IMR-90 (cell line): ENCODE measurements around the gene ZNF268. TPM values are rescaled to one million over a fixed set of nuclear protein-coding genes. Genes with fewer than 3 reads are reported as not detected.

Source experiments
- microRNA-seq, 2 experiments: library from miRNA; stranded (forward) in 1 of 2; unstranded in 1 of 2; fragments of 10-50 nt in 1 of 2; fragments of <30 nt in 1 of 2; gene quantifications in 1 of 2; microRNA quantifications in 1 of 2; one replicate each; pipeline versions ENCODE3 to v1.1.0; 2013 to 2020; ENCODE audit not compliant: insufficient read depth in 1 of 2, insufficient read length in 1 of 2, unreplicated experiment in 1 of 2
- polyA plus RNA-seq, 3 experiments: library from polyadenylated mRNA; depleted of rRNA; stranded (reverse); fragments of >200 nt; gene quantifications; 2 replicates each; pipeline ENCODE4 v1.2.3, GENCODE V29; 2012; ENCODE audit warnings: low replicate concordance in 1 of 3
- small RNA-seq, 5 experiments: library from RNA; depleted of rRNA; stranded (forward); fragments of <200 nt; gene quantifications; one replicate each; pipeline ENCODE3, GENCODE V24; 2012
- total RNA-seq: library from RNA; depleted of rRNA; stranded (reverse); fragments of >200 nt; gene quantifications from 2 replicates; pipeline ENCODE4 v1.2.3, GENCODE V29; 2012; rRNA removed

Gene ZNF268
- total and polyA plus RNA-seq, 2 of the 4 experiments (the other 2 are of a cell fraction): 6.7 to 54.5 TPM

Small RNA genes within 50 kb of the gene (microRNA-seq; reads per million reads assigned to microRNA genes)
- not detected for gene RF00019 (ENCODE audit: insufficient read depth, insufficient read length)
- gene RNU6-717P (ENCODE audit: insufficient read depth, insufficient read length): not detected

Small RNA genes within 50 kb of the gene (small RNA-seq; reads per million reads assigned to genes)
- 0 reads per million in 5 experiments for gene RF00019
- 0 reads per million in 5 experiments for gene RNU6-717P

Other genes starting within 250 kb of the ZNF268 start
- 9.9 and 11.4 TPM in 2 replicates for gene ZNF605, start 225.2 kb upstream of the ZNF268 start, total RNA-seq
- gene ZNF605, start 225.2 kb upstream of the ZNF268 start, polyA plus RNA-seq (2012; rRNA removed): 3.6 and 3.9 TPM in 2 replicates
- gene ZNF26, start 195.1 kb upstream of the ZNF268 start, total RNA-seq: 11.8 and 12.2 TPM in 2 replicates
- 6.3 and 9.4 TPM in 2 replicates for gene ZNF26, start 195.1 kb upstream of the ZNF268 start, polyA plus RNA-seq (2012; rRNA removed)
- gene ZNF84, start 144.0 kb upstream of the ZNF268 start, total RNA-seq: 28.1 and 38.5 TPM in 2 replicates
- gene ZNF84, start 144.0 kb upstream of the ZNF268 start, polyA plus RNA-seq (2012; rRNA removed): 11.0 and 14.9 TPM in 2 replicates
- gene ZNF140, start 100.6 kb upstream of the ZNF268 start, total RNA-seq: 20.8 and 25.8 TPM in 2 replicates
- 8.3 and 9.0 TPM in 2 replicates for gene ZNF140, start 100.6 kb upstream of the ZNF268 start, polyA plus RNA-seq (2012; rRNA removed)
- 0.36 and 0.56 TPM in 2 replicates for gene ZNF891, start 51.2 kb upstream of the ZNF268 start, total RNA-seq
- gene ZNF891, start 51.2 kb upstream of the ZNF268 start, polyA plus RNA-seq (2012; rRNA removed): 0.17 and 0.26 TPM in 2 replicates
- 5.3 and 6.1 TPM in 2 replicates for gene ZNF10, start 50.9 kb upstream of the ZNF268 start, total RNA-seq
- 3.3 and 4.1 TPM in 2 replicates for gene ZNF10, start 50.9 kb upstream of the ZNF268 start, polyA plus RNA-seq (2012; rRNA removed)
- not detected in 2 replicates for gene ANHX, start 54.4 kb downstream of the ZNF268 start, total RNA-seq
- gene ANHX, start 54.4 kb downstream of the ZNF268 start, polyA plus RNA-seq (2012; rRNA removed): not detected in 2 replicates